ENCODE data around the gene OR52E4.

DNA sequence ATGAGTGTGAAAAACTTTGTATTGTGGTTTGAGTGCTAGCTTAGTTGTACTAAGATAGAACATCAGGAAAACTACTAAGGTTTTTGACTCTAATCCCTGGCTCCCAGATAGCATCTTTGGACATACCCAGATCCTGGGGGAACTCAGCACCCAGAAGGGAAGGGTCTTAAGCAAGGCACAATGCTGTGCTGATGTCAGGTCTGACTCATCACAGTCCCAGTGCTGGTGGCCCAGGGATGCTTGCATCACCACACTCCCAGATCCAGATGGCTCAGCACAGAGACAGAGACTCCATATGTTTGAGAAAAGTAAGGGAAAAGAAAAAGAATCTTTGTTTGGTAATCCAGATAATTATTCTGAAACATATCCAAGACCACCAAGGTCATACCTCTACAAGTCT is 43.4 kb downstream of the OR52E4 start:
- TF ChIP-seq POLR2AphosphoS5 (IDR thresholded peaks at IDR 0.05; ENCODE audit: low read depth) (no peak), EZH2 (IDR thresholded peaks at IDR 0.05; ENCODE audit: low read depth, unreplicated experiment) (no peak), ETS1 (IDR thresholded peaks at IDR 0.05) (no peak), CTCF (conservative IDR thresholded peaks at IDR 0.05; ENCODE audit: low read depth in 2 of 2) (no peak), REST (IDR thresholded peaks at IDR 0.05; ENCODE audit: unreplicated experiment) (no peak), EZH2phosphoT487 (IDR thresholded peaks at IDR 0.05; ENCODE audit: unreplicated experiment) (no peak), CREB1 (CRISPR knock-in tag; IDR thresholded peaks at IDR 0.05; ENCODE audit: low read depth) (no peak), STAT1 (IDR thresholded peaks at IDR 0.05; ENCODE audit: unreplicated experiment) (no peak), JUNB (IDR thresholded peaks at IDR 0.05; ENCODE audit: unreplicated experiment) (no peak), ZNF462 (CRISPR knock-in tag; IDR thresholded peaks at IDR 0.05) (no peak), ZNF114 (CRISPR knock-in tag; IDR thresholded peaks at IDR 0.05) (no peak), ZNF331 (CRISPR knock-in tag; IDR thresholded peaks at IDR 0.05; ENCODE audit: low read depth) (no peak)
